Ishikawa (cell line): Measurements from ENCODE around the gene B4GALNT1.
A peak's percentile ranks its signal among the peaks of the same experiment; 100 is the strongest.

Experiments
- CREB1 ChIP-seq: IDR thresholded peaks from 2 replicates; pipeline ENCODE4 v1.6.1; 2012; ENCODE audit warnings: low read depth
- EGR1 ChIP-seq: IDR thresholded peaks from 2 replicates; pipeline ENCODE4 v1.6.1; 2012
- FOXM1 ChIP-seq: IDR thresholded peaks from 2 replicates; pipeline ENCODE4 v1.6.1; 2012; ENCODE audit warnings: low read depth, borderline replicate concordance
- NFIC ChIP-seq: IDR thresholded peaks from 2 replicates; pipeline ENCODE4 v1.6.1; 2012
- RAD21 ChIP-seq: IDR thresholded peaks from 2 replicates; pipeline ENCODE4 v1.6.1; 2012; ENCODE audit warnings: low read depth
- TAF1 ChIP-seq: IDR thresholded peaks from 2 replicates; pipeline ENCODE4 v1.6.1; 2012; ENCODE audit warnings: low read depth, mild to moderate bottlenecking
- TCF12 ChIP-seq: IDR thresholded peaks from 2 replicates; pipeline ENCODE4 v1.6.1; 2012; ENCODE audit warnings: low read depth
- TEAD4 ChIP-seq: IDR thresholded peaks from 2 replicates; pipeline ENCODE4 v1.6.1; 2012
- YY1 ChIP-seq: IDR thresholded peaks from 2 replicates; pipeline ENCODE4 v1.6.1; 2012; ENCODE audit warnings: low read depth
- ZBTB7A ChIP-seq: IDR thresholded peaks from 2 replicates; pipeline ENCODE4 v1.6.1; 2012; ENCODE audit warnings: low read depth
- TF ChIP-seq, protein P1 (sequence below): IDR thresholded peaks from 2 replicates; pipeline ENCODE4 v1.6.1; 2012
- TF ChIP-seq, protein P2 (sequence below): IDR thresholded peaks from 2 replicates; pipeline ENCODE4 v1.6.1; 2012; ENCODE audit warnings: low read depth, mild to moderate bottlenecking

DNA sequence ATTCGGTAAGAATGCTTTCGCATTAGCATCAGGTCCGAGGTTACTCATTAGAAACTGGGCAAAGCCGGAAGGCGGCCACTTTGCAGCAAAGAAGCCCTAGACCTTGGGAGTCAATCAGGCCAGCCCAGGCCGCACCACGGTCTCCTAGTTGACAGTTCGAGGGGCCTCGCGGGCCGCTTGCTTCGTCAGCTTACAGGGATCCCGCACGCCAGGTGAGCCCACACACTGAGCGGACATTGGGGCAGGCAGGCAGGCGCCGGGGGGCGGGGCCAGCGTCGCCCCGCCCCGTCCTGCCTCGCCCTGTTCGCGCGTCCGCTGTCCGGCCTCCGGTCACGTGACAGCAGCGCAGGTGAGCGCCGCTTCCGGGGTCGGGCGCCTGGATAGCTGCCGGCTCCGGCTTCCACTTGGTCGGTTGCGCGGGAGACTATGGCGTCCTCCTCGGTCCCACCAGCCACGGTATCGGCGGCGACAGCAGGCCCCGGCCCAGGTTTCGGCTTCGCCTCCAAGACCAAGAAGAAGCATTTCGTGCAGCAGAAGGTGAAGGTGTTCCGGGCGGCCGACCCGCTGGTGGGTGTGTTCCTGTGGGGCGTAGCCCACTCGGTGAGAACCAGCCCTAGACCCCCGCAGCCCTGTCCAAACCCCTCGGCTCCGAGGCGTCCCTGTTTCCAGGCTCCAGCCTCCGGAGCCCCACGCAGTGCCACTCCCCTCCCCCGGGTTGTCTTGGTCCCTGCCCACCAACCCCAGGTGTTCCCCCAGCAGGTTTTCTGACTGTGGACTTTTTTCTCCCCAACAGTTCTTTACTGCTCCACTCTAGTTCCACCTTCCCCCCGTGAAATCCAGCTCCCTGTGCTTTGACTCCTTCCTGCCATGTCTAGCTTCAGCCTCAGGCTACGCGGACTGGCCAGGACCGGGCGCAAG lies 41.9 kb downstream of the B4GALNT1 start, which contains the start of gene PIP4K2C:
- no peak; the same call in 1 of the 2 replicates for TF ChIP-seq TEAD4
- TF ChIP-seq NFIC, result no peak
- peak; percentile 80 for TF ChIP-seq YY1
- TF ChIP-seq CREB1, result 0 out of 2 replicates have a peak, but pooled peaks have one; percentile 7
- no peak for TF ChIP-seq RAD21
- peak; percentile 45; the same call in 1 of the 2 replicates for TF ChIP-seq TCF12
- TF ChIP-seq, protein P1, sequence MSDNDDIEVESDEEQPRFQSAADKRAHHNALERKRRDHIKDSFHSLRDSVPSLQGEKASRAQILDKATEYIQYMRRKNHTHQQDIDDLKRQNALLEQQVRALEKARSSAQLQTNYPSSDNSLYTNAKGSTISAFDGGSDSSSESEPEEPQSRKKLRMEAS, result peak; percentile 97
- TF ChIP-seq EGR1, result no peak
- TF ChIP-seq FOXM1, result no peak
- TF ChIP-seq, protein P2, sequence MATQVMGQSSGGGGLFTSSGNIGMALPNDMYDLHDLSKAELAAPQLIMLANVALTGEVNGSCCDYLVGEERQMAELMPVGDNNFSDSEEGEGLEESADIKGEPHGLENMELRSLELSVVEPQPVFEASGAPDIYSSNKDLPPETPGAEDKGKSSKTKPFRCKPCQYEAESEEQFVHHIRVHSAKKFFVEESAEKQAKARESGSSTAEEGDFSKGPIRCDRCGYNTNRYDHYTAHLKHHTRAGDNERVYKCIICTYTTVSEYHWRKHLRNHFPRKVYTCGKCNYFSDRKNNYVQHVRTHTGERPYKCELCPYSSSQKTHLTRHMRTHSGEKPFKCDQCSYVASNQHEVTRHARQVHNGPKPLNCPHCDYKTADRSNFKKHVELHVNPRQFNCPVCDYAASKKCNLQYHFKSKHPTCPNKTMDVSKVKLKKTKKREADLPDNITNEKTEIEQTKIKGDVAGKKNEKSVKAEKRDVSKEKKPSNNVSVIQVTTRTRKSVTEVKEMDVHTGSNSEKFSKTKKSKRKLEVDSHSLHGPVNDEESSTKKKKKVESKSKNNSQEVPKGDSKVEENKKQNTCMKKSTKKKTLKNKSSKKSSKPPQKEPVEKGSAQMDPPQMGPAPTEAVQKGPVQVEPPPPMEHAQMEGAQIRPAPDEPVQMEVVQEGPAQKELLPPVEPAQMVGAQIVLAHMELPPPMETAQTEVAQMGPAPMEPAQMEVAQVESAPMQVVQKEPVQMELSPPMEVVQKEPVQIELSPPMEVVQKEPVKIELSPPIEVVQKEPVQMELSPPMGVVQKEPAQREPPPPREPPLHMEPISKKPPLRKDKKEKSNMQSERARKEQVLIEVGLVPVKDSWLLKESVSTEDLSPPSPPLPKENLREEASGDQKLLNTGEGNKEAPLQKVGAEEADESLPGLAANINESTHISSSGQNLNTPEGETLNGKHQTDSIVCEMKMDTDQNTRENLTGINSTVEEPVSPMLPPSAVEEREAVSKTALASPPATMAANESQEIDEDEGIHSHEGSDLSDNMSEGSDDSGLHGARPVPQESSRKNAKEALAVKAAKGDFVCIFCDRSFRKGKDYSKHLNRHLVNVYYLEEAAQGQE, result 0 out of 2 replicates have a peak, but pooled peaks have one; percentile 24
- TF ChIP-seq ZBTB7A, result peak; percentile 72; the same call in 1 of the 2 replicates
- TF ChIP-seq TAF1, result peak; percentile 86
